ENCODE measurements around the gene DGKG.

DNA sequence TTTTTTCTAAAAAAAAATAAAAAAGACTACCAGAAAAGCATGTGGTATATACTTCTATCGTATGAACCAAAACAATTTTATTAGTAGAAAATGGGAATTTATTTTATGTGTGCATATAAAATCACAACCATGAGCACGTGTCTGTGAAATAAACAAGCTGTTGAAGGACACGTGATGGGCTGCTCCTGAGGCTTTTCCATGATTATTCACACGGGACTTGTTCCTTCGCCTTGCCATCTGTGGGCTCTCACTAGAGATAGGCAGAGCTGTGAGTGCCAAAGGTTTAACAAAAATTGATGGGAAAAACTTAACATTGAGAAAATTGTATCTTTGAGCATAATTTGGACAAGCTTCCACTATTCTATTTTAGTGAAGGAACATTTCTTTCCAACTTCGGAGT, 240.8 kb downstream of the DGKG start:
- no peak for TF ChIP-seq EZH2phosphoT487 (IDR thresholded peaks at IDR 0.05)
- TF ChIP-seq, protein P1, sequence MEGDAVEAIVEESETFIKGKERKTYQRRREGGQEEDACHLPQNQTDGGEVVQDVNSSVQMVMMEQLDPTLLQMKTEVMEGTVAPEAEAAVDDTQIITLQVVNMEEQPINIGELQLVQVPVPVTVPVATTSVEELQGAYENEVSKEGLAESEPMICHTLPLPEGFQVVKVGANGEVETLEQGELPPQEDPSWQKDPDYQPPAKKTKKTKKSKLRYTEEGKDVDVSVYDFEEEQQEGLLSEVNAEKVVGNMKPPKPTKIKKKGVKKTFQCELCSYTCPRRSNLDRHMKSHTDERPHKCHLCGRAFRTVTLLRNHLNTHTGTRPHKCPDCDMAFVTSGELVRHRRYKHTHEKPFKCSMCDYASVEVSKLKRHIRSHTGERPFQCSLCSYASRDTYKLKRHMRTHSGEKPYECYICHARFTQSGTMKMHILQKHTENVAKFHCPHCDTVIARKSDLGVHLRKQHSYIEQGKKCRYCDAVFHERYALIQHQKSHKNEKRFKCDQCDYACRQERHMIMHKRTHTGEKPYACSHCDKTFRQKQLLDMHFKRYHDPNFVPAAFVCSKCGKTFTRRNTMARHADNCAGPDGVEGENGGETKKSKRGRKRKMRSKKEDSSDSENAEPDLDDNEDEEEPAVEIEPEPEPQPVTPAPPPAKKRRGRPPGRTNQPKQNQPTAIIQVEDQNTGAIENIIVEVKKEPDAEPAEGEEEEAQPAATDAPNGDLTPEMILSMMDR (IDR thresholded peaks at IDR 0.05) = no peak
